ENCODE measurements around the gene BCL2.

The BCL2 gene

DNA sequence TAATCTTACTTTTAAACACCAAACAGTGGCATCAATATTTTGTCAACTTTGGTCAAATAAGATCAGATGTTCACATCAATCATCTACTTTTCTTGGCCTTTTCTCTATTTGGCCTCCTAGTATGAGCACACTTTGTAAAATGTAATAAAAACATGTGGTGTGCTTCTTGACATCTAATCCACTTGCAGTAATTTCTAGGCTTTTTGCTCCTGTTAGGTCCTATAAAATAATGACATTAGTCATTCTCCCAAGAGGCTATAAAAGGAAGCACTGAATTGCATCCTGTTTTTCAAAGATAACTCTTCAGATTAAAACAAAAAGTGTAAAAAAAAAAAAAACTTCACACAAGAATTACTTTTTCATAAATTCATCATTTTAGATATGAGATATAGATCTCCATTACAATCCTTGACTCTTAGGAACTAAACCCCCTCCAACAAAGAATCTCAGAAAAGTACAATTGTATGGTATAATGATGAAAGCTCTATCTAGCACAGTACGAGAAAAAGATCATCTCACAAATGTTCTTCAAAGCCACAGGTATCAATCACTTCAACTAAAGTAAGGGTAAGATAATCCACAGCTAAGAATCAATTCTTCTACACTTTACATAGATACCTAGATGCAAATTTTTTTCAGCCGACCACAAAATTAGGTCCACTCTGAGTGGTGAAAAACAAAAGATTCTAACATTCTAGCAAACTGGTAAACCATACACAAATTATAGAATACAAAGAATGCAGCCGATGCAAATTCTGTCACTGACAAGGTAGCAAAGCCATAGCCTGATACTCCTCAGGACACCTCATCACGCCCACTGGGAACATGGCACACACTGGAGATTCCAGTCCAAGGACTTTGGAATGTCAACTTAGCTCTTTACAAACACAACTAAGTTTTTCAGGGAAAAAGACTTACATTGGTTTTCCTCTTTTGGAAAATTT lies 2.7 kb downstream of the BCL2 start:
- Histone ChIP-seq H3K4me3 (ENCODE audit: low read depth, low read length) (no peak overlapping the region), H3K27ac (ENCODE audit: low read depth, low read length) (no peak overlapping the region), H3K36me3 (ENCODE audit: control insufficient read depth, insufficient read depth, low read length) (no peaks in the 10 kb centered on the region), H3K4me1 (ENCODE audit: control insufficient read depth, insufficient read depth, low read length) (peaks cover 6% of the 10 kb centered on the region; the same call in 1 of the 2 replicates), H3K9ac (ENCODE audit: low read depth, low read length) (no peak overlapping the region), H3K9me3 (ENCODE audit: control insufficient read depth, insufficient read depth, low read length) (no peaks in the 10 kb centered on the region), H3K27me3 (ENCODE audit: control insufficient read depth, insufficient read depth, low read length) (peaks cover 37% of the 10 kb centered on the region)

DNA sequence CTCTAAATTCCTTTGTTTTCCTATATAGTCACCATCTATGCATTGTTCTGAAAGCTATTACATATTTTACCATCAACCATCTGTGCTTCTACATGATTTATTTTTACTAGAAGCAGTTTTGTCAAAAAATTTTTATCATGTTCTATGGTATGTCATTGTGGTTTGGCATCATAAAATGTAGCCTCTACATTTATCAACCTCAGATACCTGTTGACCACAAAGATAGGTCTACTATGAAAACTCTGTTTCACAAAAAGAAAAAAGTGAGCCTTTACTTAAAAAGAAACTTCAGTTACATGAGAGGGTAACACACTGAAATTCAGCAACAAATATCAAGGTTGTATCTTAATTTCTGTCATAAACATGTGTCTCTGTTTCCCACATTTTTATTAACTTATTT lies 3.7 kb downstream of the BCL2 start:
- H3K4me3 ChIP-seq (ENCODE audit: low read depth, low read length) = no peak overlapping the region
- no peaks in the 10 kb centered on the region for H3K9me3 ChIP-seq (ENCODE audit: control insufficient read depth, insufficient read depth, low read length)
- no peak overlapping the region for H3K27ac ChIP-seq (ENCODE audit: low read depth, low read length)
- no peak overlapping the region for H3K9ac ChIP-seq (ENCODE audit: low read depth, low read length)
- H3K36me3 ChIP-seq (ENCODE audit: control insufficient read depth, insufficient read depth, low read length) = no peaks in the 10 kb centered on the region
- H3K4me1 ChIP-seq (ENCODE audit: control insufficient read depth, insufficient read depth, low read length) = peaks cover 4% of the 10 kb centered on the region; the same call in 1 of the 2 replicates
- peaks cover 31% of the 10 kb centered on the region for H3K27me3 ChIP-seq (ENCODE audit: control insufficient read depth, insufficient read depth, low read length)

DNA sequence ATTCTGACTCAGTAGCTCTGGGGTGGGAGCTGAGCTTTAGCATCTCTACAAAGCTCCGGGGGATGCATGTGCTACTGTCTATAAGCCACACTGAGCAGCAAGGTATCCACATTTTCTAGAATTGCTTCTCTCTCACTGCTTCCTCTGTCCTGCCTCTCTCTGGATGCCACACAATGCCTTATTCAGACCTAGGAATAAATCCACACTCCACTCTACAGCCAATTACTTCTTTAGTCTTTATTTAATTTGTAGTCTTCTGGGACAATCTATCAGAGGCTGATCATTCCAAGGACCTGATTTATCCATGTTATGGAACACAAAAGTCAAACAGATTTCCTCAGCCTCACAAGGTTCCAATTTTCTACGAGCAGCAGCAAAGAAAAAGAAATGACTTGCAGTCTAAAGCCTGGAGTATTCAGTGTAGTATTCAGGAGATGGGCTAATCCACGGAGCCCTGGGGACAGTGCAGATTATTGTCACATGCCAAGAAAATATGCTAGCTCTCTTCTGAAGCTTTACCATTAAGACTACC lies 4.4 kb downstream of the BCL2 start:
- H3K36me3 ChIP-seq (ENCODE audit: control insufficient read depth, insufficient read depth, low read length) = no peaks in the 10 kb centered on the region

DNA sequence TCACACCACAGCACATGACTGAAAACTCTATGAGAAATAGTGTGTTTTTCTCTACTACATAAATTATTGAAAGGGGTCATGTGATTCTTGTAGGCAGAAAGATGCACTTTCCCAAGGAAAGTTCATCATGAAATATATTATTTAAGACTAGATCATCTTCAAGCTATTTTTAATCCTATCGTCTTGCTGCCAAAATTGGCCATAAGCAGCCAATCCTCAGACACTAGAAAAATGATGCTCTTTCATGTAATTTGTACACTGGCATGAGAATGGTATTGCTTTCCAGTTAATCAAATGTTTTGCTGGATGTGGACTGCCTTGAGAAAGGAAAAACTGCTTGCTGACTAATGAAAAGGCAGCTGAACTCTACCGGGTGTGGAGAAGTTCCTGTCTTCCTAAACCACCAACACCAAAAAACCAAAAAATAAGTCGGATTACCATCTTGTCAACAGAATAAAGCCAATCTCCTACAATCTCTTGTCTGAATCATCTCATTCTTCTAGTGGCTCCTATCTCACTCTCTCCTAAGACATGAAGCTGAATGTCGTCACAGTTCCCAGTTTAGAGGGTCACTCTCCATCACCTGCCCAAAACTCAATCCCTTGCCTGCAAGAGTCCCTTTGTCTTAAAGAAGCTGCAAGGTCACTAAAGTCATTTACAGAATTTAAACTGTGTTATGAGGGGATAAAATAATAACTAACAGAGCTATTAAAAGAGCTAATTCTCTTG lies 5.3 kb downstream of the BCL2 start:
- Histone ChIP-seq H3K4me3 (ENCODE audit: low read depth, low read length) (no peak overlapping the region), H3K9me3 (ENCODE audit: control insufficient read depth, insufficient read depth, low read length) (no peaks in the 10 kb centered on the region), H3K27ac (ENCODE audit: low read depth, low read length) (no peak overlapping the region), H3K4me1 (ENCODE audit: control insufficient read depth, insufficient read depth, low read length) (peaks cover 4% of the 10 kb centered on the region; the same call in 1 of the 2 replicates), H3K36me3 (ENCODE audit: control insufficient read depth, insufficient read depth, low read length) (no peaks in the 10 kb centered on the region), H3K9ac (ENCODE audit: low read depth, low read length) (no peak overlapping the region), H3K27me3 (ENCODE audit: control insufficient read depth, insufficient read depth, low read length) (peaks cover 24% of the 10 kb centered on the region)

More for the DNA sequence above, 4.4 kb downstream of the BCL2 start:
- no peak overlapping the region for H3K9ac ChIP-seq (ENCODE audit: low read depth, low read length)
- H3K27ac ChIP-seq (ENCODE audit: low read depth, low read length) = no peak overlapping the region
- H3K4me3 ChIP-seq (ENCODE audit: low read depth, low read length) = no peak overlapping the region
- peaks cover 4% of the 10 kb centered on the region; the same call in 1 of the 2 replicates for H3K4me1 ChIP-seq (ENCODE audit: control insufficient read depth, insufficient read depth, low read length)
- peaks cover 28% of the 10 kb centered on the region for H3K27me3 ChIP-seq (ENCODE audit: control insufficient read depth, insufficient read depth, low read length)
- H3K9me3 ChIP-seq (ENCODE audit: control insufficient read depth, insufficient read depth, low read length) = no peaks in the 10 kb centered on the region

DNA sequence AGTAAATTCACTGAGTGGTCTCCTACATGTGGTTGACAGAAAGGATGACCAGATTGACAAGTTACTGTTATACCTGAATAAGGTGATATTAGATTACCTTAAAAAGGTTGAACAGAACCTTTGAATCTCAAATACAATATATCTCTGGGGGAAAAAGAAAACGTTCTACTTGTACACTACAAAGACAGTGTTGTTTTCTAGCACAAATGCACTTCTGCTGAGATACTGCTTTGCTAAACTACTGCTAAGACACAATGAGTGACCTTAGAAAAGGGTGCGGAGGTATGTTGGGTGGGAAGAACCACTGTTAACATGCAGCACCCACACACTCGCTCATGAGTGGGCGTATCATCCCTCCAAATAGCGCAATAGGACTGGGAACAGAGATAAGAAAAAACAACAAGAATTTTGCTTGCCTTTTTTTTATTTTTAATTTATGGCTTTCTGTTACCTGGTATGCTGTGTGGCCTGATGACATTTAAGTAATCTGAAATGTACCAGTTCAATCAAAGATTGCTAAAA lies 6.1 kb downstream of the BCL2 start:
- Histone ChIP-seq H3K27ac (ENCODE audit: low read depth, low read length) (no peak overlapping the region), H3K9ac (ENCODE audit: low read depth, low read length) (no peak overlapping the region), H3K9me3 (ENCODE audit: control insufficient read depth, insufficient read depth, low read length) (no peaks in the 10 kb centered on the region), H3K36me3 (ENCODE audit: control insufficient read depth, insufficient read depth, low read length) (no peaks in the 10 kb centered on the region), H3K4me3 (ENCODE audit: low read depth, low read length) (no peak overlapping the region), H3K27me3 (ENCODE audit: control insufficient read depth, insufficient read depth, low read length) (peaks cover 17% of the 10 kb centered on the region), H3K4me1 (ENCODE audit: control insufficient read depth, insufficient read depth, low read length) (no peaks in the 10 kb centered on the region)

- no peak overlapping the region for H3K4me3 ChIP-seq (ENCODE audit: low read depth, low read length)
- H3K9ac ChIP-seq (ENCODE audit: low read depth, low read length) = no peak overlapping the region
- no peaks in the 10 kb centered on the region for H3K36me3 ChIP-seq (ENCODE audit: control insufficient read depth, insufficient read depth, low read length)
- H3K9me3 ChIP-seq (ENCODE audit: control insufficient read depth, insufficient read depth, low read length) = no peaks in the 10 kb centered on the region
- H3K27me3 ChIP-seq (ENCODE audit: control insufficient read depth, insufficient read depth, low read length) = peaks cover 11% of the 10 kb centered on the region
- H3K27ac ChIP-seq (ENCODE audit: low read depth, low read length) = no peak overlapping the region
- H3K4me1 ChIP-seq (ENCODE audit: control insufficient read depth, insufficient read depth, low read length) = no peaks in the 10 kb centered on the region
These were observed 6.7 kb downstream of the BCL2 start for GRCh38 chr18:63312737-63313395.

DNA sequence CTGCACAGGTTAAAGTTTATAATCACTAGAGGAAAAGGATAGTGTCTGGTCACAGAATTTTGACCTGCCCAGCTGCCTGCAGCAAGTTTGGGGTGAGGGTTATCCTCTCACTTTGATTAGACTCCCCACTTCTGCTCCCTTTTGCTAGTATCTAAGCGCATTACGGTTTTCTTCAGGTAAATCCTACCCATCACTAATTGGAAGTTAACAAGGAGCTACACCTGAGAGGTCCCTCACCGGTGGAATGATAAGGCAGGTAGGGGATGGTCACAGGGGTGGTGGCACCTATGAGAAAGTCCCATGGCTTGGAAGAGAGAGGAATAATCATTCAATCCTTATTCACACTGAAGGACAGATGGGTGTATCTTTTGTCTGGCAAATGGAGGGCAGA lies 7.6 kb downstream of the BCL2 start:
- H3K36me3 ChIP-seq (ENCODE audit: control insufficient read depth, insufficient read depth, low read length) = no peaks in the 10 kb centered on the region
- no peaks in the 10 kb centered on the region for H3K4me1 ChIP-seq (ENCODE audit: control insufficient read depth, insufficient read depth, low read length)
- H3K9ac ChIP-seq (ENCODE audit: low read depth, low read length) = no peak overlapping the region
- H3K27me3 ChIP-seq (ENCODE audit: control insufficient read depth, insufficient read depth, low read length) = peaks cover 2% of the 10 kb centered on the region
- H3K9me3 ChIP-seq (ENCODE audit: control insufficient read depth, insufficient read depth, low read length) = no peaks in the 10 kb centered on the region
- H3K4me3 ChIP-seq (ENCODE audit: low read depth, low read length) = no peak overlapping the region
- no peak overlapping the region for H3K27ac ChIP-seq (ENCODE audit: low read depth, low read length)

DNA sequence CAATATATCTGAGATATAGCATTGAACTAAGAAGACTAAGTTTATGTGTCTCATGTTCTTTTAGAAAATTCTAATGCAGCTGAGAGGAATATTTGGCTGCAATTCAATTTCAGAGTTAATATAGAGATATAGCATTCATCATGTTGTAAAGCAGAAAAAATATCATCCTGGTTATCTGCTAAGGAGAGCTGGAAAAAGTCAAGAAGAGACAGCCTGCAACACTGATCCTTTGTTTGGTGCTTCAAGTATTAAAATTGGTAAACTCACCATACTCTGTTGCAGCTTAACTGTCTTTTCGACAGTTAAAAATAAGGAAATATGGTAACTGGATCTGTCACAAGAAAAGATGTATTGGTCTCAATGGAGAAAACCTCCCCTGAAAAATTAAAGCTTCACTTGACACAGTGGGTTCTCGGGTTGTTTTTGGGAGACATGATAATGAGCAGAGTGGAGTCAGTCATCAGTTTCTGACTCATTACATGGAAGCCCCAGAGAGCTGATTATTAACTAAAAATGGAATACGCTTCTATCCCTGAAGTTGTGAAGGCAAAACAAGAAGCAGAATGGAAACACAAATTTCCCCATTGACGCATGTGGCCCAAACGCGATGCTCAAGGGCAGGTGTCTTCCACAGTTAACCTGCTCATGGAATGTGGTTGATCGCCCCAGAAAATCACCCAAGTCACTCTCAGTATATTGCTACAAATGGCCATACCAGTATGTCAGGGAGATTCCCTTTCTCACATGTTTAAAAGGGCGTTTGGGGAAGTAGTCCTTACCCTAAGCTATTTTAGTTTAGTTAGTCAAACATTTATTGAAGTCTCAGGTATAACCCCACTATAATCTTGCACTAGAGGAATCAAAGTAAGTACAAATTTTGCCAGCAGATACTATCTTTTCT lies 8.2 kb downstream of the BCL2 start:
- no peaks in the 10 kb centered on the region for H3K9me3 ChIP-seq (ENCODE audit: control insufficient read depth, insufficient read depth, low read length)
- H3K27me3 ChIP-seq (ENCODE audit: control insufficient read depth, insufficient read depth, low read length) = no peaks in the 10 kb centered on the region
- H3K36me3 ChIP-seq (ENCODE audit: control insufficient read depth, insufficient read depth, low read length) = no peaks in the 10 kb centered on the region
- H3K4me1 ChIP-seq (ENCODE audit: control insufficient read depth, insufficient read depth, low read length) = no peaks in the 10 kb centered on the region
- H3K4me3 ChIP-seq (ENCODE audit: low read depth, low read length) = no peak overlapping the region
- no peak overlapping the region for H3K27ac ChIP-seq (ENCODE audit: low read depth, low read length)
- no peak overlapping the region for H3K9ac ChIP-seq (ENCODE audit: low read depth, low read length)

DNA sequence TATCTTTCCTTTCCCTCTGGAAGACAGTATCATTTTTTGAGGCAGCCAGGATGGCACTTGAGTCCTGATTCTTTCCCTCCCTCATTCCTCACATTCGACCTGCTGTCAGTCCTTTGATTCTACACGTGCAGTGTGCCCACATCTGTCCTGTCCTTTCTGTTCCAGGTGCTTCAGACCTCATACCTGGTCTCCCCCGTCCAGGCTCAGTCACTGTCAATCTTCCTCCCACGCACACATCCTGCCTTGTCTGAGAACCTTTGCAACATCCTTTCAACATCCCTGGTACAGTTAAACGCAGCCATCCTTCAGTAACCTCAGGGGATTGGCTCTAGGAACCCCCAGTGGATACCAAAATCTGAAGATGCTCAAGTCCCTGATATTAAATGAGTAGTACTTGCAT lies 10.1 kb downstream of the BCL2 start:
- Histone ChIP-seq H3K36me3 (ENCODE audit: control insufficient read depth, insufficient read depth, low read length) (no peaks in the 10 kb centered on the region), H3K27ac (ENCODE audit: low read depth, low read length) (no peak overlapping the region), H3K9me3 (ENCODE audit: control insufficient read depth, insufficient read depth, low read length) (no peaks in the 10 kb centered on the region), H3K9ac (ENCODE audit: low read depth, low read length) (no peak overlapping the region), H3K4me1 (ENCODE audit: control insufficient read depth, insufficient read depth, low read length) (no peaks in the 10 kb centered on the region), H3K4me3 (ENCODE audit: low read depth, low read length) (no peak overlapping the region), H3K27me3 (ENCODE audit: control insufficient read depth, insufficient read depth, low read length) (no peaks in the 10 kb centered on the region)

Measured in HUES48 (cell line).